ENCODE data around the gene LRRIQ3. TPM values are rescaled to one million over a fixed set of nuclear protein-coding genes. Genes with fewer than 3 reads are reported as not detected.

Gene LRRIQ3
- total and polyA plus RNA-seq, 8 donors, result 0.20 to 2.2 (median 0.50) TPM; not detected in 4

GRCh38 chr1:74005533-74005932 lies 192.4 kb downstream of the LRRIQ3 start:
- intact Hi-C loops (cut with DNase I; ENCODE audit: low total_unique reads), result no loop called here
- TF ChIP-seq CTCF (IDR thresholded peaks at IDR 0.05) (no peak), POLR2AphosphoS5 (IDR thresholded peaks at IDR 0.05) (no peak), EP300 (IDR thresholded peaks at IDR 0.05) (no peak), POLR2A (IDR thresholded peaks at IDR 0.05) (no peak)
- DNase-seq, result peak in 1 of 2 donors; percentile 16

GRCh38 chr1:74003806-74004205 lies 194.2 kb downstream of the LRRIQ3 start:
- no peak overlapping the region for H3K4me3 ChIP-seq
- TF ChIP-seq EP300 (IDR thresholded peaks at IDR 0.05), result no peak
- TF ChIP-seq POLR2A (IDR thresholded peaks at IDR 0.05), result no peak
- no peak for TF ChIP-seq CTCF (IDR thresholded peaks at IDR 0.05)
- TF ChIP-seq POLR2AphosphoS5 (IDR thresholded peaks at IDR 0.05), result no peak
- intact Hi-C loops (cut with DNase I; ENCODE audit: low total_unique reads), result no loop called here
- H3K36me3 ChIP-seq, result no peaks in the 10 kb centered on the region
- H3K9me3 ChIP-seq, result no peaks in the 10 kb centered on the region
- no peak for DNase-seq
- H3K4me1 ChIP-seq, result no peaks in the 10 kb centered on the region
- no peak overlapping the region for H3K27ac ChIP-seq
- no peaks in the 10 kb centered on the region for H3K27me3 ChIP-seq

More at GRCh38 chr1:74005533-74005932, 192.4 kb downstream of the LRRIQ3 start:
- H3K9me3 ChIP-seq, result no peaks in the 10 kb centered on the region
- no peaks in the 10 kb centered on the region for H3K27me3 ChIP-seq
- 25 to 44% (median 32%) methylated on average over 4 of the region's 4 CpGs for WGBS, 5 donors
- H3K4me1 ChIP-seq, result no peaks in the 10 kb centered on the region
- no peaks in the 10 kb centered on the region for H3K36me3 ChIP-seq
- no peak overlapping the region for H3K27ac ChIP-seq
- no peak overlapping the region for H3K4me3 ChIP-seq

- DNase-seq, result peak in 1 of 2 donors; percentile 67
- WGBS, 5 donors, result 2 to 15% (median 10%) methylated on average over 2 of the region's 2 CpGs
Measured at GRCh38 chr1:73998348-73998959, 199.5 kb downstream of the LRRIQ3 start.

GRCh38 chr1:73980324-73981040 lies 217.5 kb downstream of the LRRIQ3 start:
- Histone ChIP-seq H3K27ac (no peak overlapping the region), H3K4me3 (no peak overlapping the region), H3K4me1 (peaks cover 0 to 6% (median 0%) of the 10 kb centered on the region in 4 donors), H3K9me3 (no peaks in the 10 kb centered on the region), H3K27me3 (no peaks in the 10 kb centered on the region), H3K36me3 (no peaks in the 10 kb centered on the region)
- WGBS, 5 donors, result 27 to 43% (median 32%) methylated on average over 3 of the region's 3 CpGs
- peak in 1 of 2 donors; percentile 61 for DNase-seq
- intact Hi-C loops (cut with DNase I; ENCODE audit: low total_unique reads), result no loop called here
- TF ChIP-seq EP300 (IDR thresholded peaks at IDR 0.05) (no peak), POLR2A (IDR thresholded peaks at IDR 0.05) (no peak), CTCF (IDR thresholded peaks at IDR 0.05) (no peak), POLR2AphosphoS5 (IDR thresholded peaks at IDR 0.05) (no peak)

More at GRCh38 chr1:73998348-73998959, 199.5 kb downstream of the LRRIQ3 start:
- TF ChIP-seq POLR2A (IDR thresholded peaks at IDR 0.05) (no peak), CTCF (IDR thresholded peaks at IDR 0.05) (peak in 2 of 7 experiments; percentile 14 to 28)
- intact Hi-C loops (cut with DNase I; ENCODE audit: low total_unique reads), result no loop called here
- Histone ChIP-seq H3K27me3 (no peaks in the 10 kb centered on the region), H3K4me1 (no peaks in the 10 kb centered on the region), H3K27ac (no peak overlapping the region), H3K9me3 (no peaks in the 10 kb centered on the region), H3K36me3 (no peaks in the 10 kb centered on the region), H3K4me3 (no peak overlapping the region)

Measured in stomach (tissue), 9 donors.